ENCODE measurements around the gene MMP14. TPM values are rescaled to one million over a fixed set of nuclear protein-coding genes. Genes with fewer than 3 reads are reported as not detected.

Gene MMP14
- total RNA-seq, 4 donors from 2014 or later = 108 to 208 (median 166) TPM

GRCh38 chr14:22872833-22873520 lies 36.6 kb downstream of the MMP14 start:
- no peak for TF ChIP-seq CTCF (IDR thresholded peaks at IDR 0.05)
- ATAC-seq (ENCODE audit: low FRiP score) (no peak), DNase-seq (ENCODE audit: low spot score) (no peak)

- ATAC-seq (ENCODE audit: low FRiP score) (no peak), DNase-seq (ENCODE audit: low spot score) (no peak)
- no peak for TF ChIP-seq CTCF (IDR thresholded peaks at IDR 0.05)
These were observed 38.8 kb downstream of the MMP14 start for GRCh38 chr14:22875003-22875747.

- DNase-seq (ENCODE audit: low spot score) (no peak), ATAC-seq (ENCODE audit: low FRiP score) (no peak)
- TF ChIP-seq CTCF (IDR thresholded peaks at IDR 0.05) = no peak
These were observed 39.4 kb downstream of the MMP14 start for GRCh38 chr14:22875748-22876319.

- DNase-seq (ENCODE audit: low spot score) (no peak), ATAC-seq (ENCODE audit: low FRiP score) (no peak)
- TF ChIP-seq CTCF (IDR thresholded peaks at IDR 0.05) = no peak
These were observed 40.7 kb downstream of the MMP14 start for GRCh38 chr14:22877000-22877501.

- ATAC-seq (ENCODE audit: low FRiP score) (no peak), DNase-seq (ENCODE audit: low spot score) (no peak)
- no peak for TF ChIP-seq CTCF (IDR thresholded peaks at IDR 0.05)
These were observed 42.2 kb downstream of the MMP14 start for GRCh38 chr14:22878271-22879246.

- no peak for TF ChIP-seq CTCF (IDR thresholded peaks at IDR 0.05)
- ATAC-seq (ENCODE audit: low FRiP score) = no peak
- no peak for DNase-seq (ENCODE audit: low spot score)
These were observed 45.7 kb downstream of the MMP14 start for GRCh38 chr14:22882064-22882463.

All from omental fat pad (tissue), 4 donors.